ENCODE results near the gene NOP14.
"Not testable (repeated sequence)": the region's sequence is repeated elsewhere in the genome, so short reads cannot be mapped to it uniquely, and the experiment has no call there.

The NOP14 gene

GRCh38 chr4:2941138-2942036, 21.8 kb downstream of the NOP14 start:
- no peak for FAIRE-seq

DNA sequence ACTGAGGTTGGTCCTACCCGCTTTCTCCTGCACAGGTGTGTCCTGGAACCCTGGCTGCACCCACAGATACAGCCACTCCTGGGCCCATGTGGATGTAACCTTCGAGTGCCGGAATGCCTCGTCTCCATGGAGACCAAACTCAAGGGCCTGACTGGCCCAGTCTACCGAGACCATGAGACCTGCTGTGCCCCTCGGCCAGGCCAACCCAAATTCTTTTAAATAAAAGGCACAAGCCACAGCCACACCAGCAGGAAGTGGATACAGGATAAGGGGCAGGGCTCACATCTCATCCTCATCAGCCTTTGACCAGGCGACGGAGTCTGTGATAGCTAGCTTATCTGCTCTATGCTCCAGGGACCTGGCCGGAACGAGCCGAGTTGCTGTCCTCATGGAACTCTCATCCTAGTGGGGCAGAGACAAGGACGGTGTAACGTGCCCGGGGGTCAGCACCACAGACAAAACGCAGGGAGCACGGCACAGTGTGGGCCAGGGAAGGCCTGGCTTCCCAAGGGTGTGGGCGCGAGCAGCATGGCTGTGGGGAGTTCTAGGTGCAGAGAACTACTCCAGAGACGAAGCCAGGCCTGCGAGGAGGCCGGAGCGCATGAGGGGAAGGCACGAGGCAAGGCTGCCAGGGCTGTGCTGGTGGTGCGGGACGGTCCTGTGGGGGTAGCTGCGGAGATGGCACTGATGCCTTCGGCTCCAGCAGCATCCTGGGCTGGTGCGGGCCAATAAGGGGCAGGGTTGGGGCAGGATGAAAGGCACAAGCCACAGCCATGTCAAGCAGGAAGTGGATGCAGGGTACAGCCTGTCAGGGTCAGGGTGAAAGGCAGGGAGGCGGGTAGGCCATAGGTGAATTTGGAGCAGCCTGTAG, 22.7 kb downstream of the NOP14 start:
- FAIRE-seq = no peak

DNA sequence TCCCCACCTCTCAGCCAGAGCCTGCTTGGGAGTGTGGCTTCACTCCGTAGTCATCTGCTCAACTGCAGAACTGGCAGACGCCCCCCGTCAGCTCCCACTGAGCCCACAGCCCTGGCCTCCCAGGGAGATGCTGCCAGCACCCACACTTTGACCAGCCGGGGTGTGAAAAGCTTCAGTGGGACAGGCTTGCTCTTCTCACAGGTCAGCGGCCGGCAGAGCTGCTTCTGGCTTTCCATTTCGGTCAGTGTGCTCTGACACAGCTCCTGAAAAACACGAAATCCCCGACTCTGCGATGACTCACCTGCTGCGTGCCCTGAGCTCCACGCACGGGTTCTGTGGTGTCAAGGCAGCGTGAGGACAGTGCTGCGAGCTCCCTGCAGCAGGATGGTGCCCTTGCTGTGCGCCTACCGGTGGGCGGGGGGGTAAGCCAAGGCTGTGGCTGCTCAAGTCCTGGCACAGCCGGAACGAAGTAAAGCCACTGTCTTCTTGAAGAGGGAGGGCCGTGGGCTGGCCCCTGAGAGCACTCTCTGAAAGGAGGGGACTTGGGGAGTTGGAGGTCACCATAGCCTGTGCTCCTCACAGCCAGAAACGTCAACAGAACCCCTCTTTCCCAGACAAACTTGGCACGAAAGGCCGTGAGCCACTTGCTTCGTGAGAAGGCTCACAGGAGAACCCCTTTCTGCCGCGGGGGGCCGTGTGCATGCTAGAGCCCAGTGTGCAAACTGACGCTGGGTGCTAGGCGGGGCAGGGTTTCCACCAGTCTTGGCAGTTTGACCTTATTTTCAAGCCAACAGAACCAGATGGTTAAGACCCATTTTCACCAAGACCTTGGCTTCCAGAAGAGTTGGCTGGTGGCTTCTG, 23.6 kb downstream of the NOP14 start:
- no peak for FAIRE-seq

GRCh38 chr4:2938906-2939305, 24.3 kb downstream of the NOP14 start:
- no peak for FAIRE-seq

- not testable (repeated sequence) for FAIRE-seq
Measured at GRCh38 chr4:2938411-2938810, 24.8 kb downstream of the NOP14 start.

- no peak for FAIRE-seq
Measured at GRCh38 chr4:2937986-2938385, 25.2 kb downstream of the NOP14 start.

GRCh38 chr4:2937146-2937857, 25.9 kb downstream of the NOP14 start:
- no peak for FAIRE-seq

DNA sequence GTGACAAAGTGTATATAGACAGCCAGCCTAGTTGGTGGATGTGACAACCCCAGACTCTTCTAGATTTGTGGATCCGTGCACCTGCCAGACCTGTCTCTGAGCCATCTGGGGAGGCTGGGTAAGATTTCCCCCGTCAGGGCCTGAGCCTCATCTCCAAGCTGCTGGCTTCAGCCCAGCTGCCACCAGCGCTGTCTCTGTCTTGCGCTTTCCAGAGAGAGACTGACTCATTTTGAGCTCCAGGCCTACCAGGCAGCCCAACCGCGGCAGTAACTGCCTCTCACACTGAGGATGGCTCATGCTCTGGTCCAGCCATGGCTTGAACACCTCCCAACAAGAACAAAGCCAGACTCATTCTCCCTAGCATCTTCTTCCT, 26.4 kb downstream of the NOP14 start:
- no peak for FAIRE-seq

DNA sequence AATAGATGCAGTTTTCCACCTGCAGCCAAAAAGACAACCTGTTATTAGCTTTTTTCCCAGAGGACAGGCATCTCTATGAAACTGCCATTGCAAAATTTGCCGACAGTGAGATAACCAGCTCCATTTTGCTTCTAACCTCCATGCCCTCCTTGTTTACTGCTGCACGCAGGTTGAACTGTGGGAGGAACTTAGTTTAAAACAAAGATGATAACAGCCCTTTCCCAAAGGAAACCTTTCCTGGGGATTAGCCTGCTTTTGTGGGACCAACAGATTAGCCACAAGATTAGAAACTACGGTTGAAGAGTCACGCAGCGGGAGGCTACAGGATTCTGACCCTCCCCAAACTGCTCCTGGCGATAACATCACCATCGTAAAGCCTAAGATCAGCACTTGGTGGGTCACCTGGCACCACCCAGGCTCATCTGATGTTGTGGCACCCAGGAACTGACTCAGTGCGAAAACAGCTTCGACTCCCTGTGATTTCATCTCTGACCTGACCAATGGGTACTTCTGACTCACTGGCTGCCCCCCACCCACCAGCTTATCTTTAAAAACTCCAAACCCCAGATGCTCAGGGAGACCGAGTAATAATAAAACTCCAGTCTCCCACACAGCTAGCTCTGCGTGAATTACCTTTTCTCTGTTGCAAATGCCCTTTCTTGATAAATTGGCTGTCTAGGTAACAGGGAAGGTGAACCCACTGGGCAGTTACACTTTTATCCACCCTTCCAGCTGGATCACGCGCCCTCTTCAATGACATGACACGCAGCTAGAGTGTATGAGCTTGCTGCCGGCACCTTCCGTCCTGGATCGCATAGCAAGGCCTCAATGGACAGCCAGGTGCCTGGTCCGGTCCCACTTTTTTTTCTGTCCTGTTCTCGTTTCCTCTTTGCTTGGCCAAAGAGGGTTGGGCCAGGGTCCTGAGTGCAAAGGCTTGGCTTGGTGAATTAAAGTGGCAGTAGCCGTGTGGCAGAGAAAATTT, 27.2 kb downstream of the NOP14 start:
- no peak for FAIRE-seq

DNA sequence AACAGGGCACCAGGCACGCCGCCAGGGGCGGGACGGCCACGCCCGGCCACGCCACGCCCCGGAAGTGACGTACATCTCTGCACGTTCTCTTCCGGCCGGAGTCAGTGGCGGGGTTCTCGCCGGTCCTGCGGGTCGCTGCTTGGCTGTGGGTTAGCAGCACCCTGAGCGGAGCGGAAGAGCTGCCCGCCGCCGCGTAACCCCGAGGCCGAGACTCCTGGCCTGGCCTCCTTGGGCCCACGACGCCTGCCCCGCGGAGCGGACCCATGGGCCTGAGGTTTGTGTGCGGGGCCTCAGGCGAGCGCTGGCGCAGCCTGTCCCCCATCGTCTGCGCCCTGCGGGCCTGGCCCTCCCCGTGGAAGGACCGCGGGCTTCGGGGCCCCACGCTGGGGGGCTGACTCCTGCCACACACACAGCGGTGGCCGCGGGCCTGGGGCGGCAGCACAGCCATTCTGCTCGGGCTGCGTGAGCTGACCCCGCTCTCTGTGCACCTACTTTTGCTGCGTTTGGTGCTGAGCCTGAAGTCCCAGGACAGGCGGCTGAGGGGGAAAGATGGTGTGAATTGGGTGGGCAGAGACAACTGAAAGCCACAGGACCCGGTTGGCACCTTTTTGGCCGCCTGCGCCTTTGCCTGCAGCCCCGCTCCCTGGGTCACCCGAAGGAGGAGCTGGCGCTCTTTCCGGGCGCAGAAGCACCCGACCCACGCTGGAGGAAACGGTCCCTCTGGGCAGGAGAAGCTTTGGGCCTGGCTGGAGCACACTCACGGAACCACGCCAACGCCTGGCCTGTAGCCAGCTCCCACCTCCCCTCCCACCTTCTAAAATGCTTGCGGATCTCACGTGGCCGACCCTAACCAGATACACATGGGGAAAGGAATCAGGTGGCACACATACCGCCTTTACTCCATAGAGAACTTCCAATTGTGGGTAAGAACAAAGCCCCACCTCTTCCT, 28.1 kb downstream of the NOP14 start:
- no peak for FAIRE-seq

DNA sequence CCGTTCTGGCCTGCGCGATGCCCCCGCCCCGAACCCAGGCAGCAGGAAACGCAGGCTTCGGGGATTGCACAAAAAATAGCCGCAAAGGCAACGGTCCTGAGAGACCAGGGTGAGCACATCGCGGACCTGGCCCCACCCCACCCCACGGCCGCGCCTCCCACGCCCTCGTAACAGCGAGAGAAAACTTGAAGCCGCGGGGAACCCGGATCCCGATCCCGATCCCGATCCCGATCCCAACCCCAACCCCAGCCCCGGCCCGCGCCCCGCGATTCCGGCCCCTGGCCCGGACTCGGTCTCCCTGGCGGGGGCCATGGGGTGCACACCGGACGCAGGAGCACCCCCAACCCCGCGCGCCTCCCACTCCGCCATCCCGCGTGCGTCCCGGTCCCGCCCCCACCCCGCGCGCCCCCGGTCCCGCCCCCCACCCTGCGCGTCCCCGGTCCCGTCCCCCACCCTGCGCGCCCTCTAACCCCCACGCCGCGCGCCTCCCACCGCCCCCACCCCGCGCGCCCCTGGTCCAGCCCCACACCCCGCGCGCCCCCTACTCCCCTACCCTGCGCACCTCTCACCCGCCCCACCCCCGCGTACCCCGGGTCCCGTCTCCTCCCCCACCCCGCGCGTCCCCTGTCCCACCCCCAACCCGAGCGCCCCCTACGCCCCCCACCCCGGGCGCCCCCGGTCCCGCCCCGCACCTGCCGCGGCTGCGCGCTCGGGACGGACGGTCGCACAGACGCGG, 29.0 kb downstream of the NOP14 start:
- FAIRE-seq = no peak

GRCh38 chr4:2933566-2934076, 29.6 kb downstream of the NOP14 start:
- FAIRE-seq = no peak

GRCh38 chr4:2932951-2933565, 30.1 kb downstream of the NOP14 start:
- no peak for FAIRE-seq

DNA sequence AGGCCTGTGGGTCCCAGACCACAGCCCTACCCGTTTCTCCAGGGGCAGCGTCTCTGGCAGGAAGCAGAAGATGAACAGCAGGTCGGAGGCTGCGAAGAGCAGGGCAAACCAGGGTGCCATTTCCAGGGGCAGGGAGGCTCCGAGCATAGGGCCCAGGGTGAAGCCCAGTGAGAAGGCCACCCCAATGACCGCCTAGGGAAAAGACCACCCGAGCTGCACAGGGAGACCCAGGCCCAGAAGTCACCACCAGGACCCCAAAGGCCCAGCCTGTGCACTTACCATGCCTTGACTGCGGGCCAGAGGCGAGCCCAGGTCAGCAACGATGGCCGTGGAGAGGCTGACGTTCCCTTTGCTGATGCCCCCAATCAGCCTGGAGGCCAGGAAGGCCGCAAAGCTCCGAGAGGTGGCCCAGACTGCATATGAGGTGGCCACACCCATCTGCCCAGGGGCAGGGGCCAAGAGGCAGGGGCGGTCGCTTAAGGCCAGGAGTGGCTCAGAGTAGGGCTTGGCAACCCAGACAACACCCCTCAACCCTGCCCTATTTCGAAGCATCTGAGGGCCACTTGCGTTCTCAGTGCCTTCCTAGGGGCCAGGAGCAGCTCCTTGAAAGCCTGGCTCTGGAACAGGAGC, 30.8 kb downstream of the NOP14 start:
- no peak for FAIRE-seq

DNA sequence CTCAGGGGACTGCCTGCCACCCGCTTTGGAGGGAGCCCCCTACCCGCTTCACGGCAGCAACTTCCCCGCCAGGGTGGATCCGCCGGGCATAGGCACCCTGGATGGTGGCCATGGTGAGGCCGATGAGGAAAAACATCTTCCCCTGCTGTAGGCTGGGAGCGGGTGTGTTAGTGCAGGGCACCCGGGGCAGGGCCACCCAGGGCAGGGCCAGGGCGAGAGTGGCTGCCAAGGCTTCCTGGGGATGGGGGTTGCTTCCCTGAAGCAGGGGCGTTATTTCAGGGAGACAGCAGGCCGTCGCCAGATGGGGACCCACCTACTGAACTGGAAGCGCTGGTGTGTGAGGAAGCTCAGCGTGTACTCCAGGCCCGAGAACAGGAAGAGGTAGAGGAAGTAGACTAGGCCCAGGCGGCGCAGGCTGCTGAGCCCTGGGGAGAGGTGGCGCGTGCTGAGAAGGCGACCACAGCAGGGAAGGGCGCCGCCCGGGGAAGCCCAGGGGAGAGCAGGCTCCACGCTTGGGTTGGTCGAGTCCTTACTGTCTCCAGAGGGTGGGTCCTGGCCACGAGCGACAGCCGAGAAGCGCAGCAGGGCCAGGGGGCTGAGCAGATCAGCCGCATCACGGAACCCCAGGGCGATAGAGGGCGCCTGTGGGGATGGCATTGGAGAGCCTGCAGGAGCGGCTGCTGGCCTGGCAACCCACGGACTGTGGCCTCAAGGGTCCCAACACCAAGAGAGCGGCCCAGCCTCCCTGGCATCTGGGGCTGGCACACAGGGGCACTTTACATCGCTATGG, 31.5 kb downstream of the NOP14 start:
- FAIRE-seq = no peak

- no peak for FAIRE-seq
Measured at GRCh38 chr4:2930758-2931511, 32.3 kb downstream of the NOP14 start.

Data from G401.6 (cell line).